Airway epithelial cell (primary cell): ENCODE data around the gene SOD2. TPM values are rescaled to one million over a fixed set of nuclear protein-coding genes. Genes with fewer than 3 reads are reported as not detected.

Experiments used
- total RNA-seq: library from RNA; depleted of rRNA; stranded (reverse); fragments of >200 nt; gene quantifications from 2 replicates; pipeline ENCODE4 v1.2.3, GENCODE V29; 2015

The SOD2 gene
- 25.5 and 45.1 TPM in 2 replicates for total RNA-seq

DNA sequence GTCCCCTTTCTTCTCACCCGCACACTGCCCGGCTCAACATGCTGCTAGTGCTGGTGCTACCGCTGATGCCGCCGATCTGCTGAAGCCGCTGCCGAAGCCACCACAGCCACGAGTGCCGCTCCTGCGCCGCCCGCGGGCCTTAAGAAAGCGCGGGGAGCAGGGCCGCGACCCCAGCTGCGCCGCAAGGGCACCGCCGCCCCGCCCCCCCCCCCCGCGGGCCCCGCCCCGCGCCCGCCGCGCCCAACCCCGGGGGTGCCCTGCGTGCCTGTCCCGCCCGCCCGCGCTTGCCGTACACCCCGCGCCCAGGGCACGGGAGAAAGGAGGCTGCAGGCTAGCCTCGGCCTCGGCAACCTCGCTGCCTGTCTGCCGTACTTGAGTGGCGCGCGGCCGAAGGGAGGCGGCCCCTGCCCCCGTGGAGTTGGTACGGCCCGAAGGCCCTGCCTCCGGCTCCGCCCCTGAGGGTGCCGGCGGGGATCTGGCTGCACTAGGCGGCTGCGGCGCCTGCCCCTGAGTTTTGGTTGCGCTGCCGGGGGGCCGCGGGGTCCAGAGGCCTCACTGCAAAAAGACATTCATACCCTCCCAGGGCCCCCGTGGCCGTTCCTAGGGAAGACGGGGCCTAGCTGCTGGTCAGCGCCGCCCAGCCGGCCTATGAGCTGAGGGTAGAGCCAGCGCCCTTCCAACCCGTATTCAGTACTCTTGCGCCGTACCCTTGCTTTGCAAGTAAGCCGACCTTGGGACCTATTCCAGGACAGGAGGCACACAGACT, at the start of gene SOD2:
TSS of gene SOD2 (minus strand) at position 114 of the 766 bp plus-strand sequence. CDS start at position 40, 74 bp downstream.

DNA sequence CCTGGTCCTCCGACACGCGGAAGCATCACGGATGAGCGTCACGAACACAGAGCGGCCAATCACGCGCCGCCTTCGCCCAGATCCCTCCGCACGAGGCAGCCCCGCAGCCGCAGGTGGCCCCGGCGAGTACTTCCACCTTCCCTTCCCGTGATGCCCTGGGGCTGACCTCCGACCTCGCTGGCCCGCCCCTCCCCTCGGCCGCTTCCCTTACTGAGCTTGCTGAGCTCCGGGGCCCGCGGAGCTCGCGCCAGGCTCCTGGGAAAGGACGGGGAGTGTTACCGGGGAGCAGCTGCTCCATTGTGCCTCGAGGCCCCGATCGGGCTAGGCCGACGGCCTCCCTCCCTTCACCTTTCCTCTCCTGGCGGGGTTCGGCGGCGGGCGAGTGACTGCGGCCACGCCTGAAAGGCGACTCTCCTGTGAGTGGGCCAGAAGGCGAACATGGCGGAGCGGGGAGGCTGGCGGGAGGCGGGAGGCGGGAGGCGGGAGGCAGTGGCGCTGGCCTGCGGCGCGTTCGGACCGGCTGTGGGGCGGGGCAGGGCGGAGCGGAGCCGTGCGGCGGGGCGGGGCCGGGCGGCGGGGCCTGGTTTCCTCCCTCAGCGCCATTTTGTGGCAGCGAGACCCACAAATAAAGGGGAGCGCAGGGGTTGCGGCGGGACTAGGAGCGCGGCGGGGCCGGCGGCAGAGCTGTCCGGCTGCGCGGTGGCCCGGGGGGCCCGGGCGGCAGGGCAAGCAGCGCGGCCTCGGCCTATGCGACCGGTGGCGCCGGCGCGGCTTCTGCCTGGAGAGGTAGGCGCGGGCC, 34.1 kb upstream of the SOD2 start, which contains the start of gene WTAP:
TSS of gene WTAP (plus strand) at position 589 of the 799 bp plus-strand sequence. CDS start 8,760 bp downstream, outside the sequence.

Other genes starting within 250 kb of the SOD2 start
- 53.0 and 54.1 TPM in 2 replicates for gene WTAP, start 34.3 kb upstream of the SOD2 start, total RNA-seq
- gene ACAT2, start 68.8 kb upstream of the SOD2 start, total RNA-seq = 55.9 and 70.9 TPM in 2 replicates
- gene TCP1, start 96.4 kb upstream of the SOD2 start, total RNA-seq = 231 and 276 TPM in 2 replicates
- 124 TPM in 2 replicates for gene MRPL18, start 97.2 kb upstream of the SOD2 start, total RNA-seq
- 0.14 TPM in 2 replicates for gene PNLDC1, start 107.0 kb upstream of the SOD2 start, total RNA-seq
- not detected in 2 replicates for gene MAS1, start 197.7 kb upstream of the SOD2 start, total RNA-seq